Testis (tissue), 2 donors: Measurements from ENCODE around the gene PAK5.

ENCODE experiments used
- CTCF ChIP-seq, 3 experiments: fragments of 450-650 bp in 2 of 3; fragments of 200-600 bp in 1 of 3; sonication (generic) in 1 of 3; IDR thresholded peaks; one replicate each; pipeline ENCODE4 v1.5.1; 2016 to 2019; ENCODE audit warnings: antibody characterized with exemption in 3 of 3, mild to moderate bottlenecking in 2 of 3, moderate library complexity in 1 of 3
- POLR2A ChIP-seq: fragments of 450-650 bp; IDR thresholded peaks from one replicate; pipeline ENCODE4 v1.6.1; 2017; ENCODE audit warnings: antibody characterized with exemption, mild to moderate bottlenecking, moderate library complexity

DNA sequence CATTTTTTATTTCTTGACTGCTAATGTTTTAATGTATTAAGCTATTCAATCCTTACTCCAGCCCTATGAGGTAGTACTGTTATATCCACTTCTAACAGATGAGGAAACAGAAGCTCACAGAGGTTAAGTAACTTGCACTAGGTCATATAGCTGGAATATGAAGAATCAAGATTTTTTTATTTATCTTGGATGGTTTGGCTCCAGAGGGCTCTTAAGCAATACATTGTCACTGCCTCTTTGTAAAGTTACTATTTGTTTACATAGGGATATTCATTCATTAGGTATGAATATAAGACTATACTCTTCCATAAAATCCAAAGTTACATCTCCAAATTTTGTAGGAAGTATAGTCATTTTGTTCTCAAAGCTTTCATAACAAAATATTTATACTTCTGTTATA, 210.7 kb downstream of the PAK5 start:
- no peak for TF ChIP-seq CTCF (IDR thresholded peaks at IDR 0.05)
- no peak for TF ChIP-seq POLR2A
